Measurements from ENCODE around the gene HOXC12.

Gene HOXC12

DNA sequence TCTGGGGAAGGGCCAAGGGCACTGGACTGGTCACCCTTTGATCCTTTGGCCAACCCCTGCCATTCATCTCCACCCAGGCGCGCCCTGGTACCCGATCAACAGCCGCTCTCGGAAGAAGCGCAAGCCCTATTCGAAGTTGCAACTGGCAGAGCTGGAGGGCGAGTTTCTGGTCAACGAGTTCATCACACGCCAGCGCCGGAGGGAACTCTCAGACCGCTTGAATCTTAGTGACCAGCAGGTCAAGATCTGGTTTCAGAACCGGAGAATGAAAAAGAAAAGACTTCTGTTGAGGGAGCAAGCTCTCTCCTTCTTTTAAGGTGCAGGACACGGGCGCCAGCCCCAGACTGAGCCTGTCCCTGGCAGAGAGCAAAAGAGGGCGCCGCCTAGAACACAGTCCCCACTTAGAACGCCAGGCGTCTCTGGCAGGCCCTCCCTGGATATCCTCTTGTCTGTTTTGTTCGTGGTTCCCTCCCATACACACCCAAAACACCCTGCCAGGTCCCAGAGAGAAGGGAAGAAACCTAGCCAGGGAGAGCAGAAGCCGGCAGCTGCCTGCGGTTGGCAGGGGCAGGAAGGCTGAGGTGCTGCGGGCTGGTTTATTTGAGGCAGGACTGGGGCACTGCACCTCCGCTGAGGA is 1.7 kb downstream of the HOXC12 start:
- no peak for DNase-seq (ENCODE audit: low read depth)

GRCh38 chr12:53956914-53957536 is 2.3 kb downstream of the HOXC12 start:
- DNase-seq (ENCODE audit: low read depth) = no peak

DNA sequence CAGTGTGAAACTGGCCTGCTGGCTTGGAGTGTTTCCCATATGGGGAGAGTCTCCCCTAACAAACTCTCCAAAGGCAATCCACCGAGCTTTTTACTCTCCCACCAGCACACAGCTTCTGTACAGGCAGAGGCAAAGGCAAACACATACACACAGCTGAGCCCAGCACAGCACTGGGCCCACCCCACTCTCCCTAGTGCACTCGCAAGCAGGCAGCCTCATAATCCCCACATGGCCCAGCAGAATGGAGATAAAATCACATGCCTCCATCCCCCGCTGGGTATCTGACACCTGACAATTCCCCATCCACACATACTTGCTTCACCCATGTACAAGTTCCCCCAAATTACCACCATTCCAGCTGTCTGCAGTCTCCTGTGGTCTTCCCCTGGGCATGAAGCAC is 3.4 kb downstream of the HOXC12 start:
- DNase-seq (ENCODE audit: low read depth) = no peak

DNA sequence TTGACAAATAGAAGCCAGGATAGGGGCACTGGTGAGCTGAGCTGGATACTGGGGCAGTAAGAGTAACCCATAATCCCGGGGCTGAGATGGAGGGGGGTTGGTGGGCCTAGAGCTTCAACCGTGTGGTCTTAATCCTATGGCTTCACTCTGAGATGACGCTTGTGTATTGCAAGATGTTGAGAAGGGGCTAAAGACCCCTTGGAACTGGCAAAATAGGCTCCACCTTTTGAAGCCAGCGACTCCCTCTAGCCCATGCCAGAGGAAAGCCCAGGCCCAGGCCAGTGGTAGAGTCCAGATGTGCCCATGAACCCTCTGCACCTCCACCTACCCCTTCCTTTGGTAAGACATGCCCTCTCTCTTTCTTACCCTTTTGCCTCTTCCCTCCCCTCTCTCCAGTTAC is 4.6 kb downstream of the HOXC12 start:
- no peak for DNase-seq (ENCODE audit: low read depth)

GRCh38 chr12:53960187-53961024 is 5.7 kb downstream of the HOXC12 start:
- no peak for DNase-seq (ENCODE audit: low read depth)

DNA sequence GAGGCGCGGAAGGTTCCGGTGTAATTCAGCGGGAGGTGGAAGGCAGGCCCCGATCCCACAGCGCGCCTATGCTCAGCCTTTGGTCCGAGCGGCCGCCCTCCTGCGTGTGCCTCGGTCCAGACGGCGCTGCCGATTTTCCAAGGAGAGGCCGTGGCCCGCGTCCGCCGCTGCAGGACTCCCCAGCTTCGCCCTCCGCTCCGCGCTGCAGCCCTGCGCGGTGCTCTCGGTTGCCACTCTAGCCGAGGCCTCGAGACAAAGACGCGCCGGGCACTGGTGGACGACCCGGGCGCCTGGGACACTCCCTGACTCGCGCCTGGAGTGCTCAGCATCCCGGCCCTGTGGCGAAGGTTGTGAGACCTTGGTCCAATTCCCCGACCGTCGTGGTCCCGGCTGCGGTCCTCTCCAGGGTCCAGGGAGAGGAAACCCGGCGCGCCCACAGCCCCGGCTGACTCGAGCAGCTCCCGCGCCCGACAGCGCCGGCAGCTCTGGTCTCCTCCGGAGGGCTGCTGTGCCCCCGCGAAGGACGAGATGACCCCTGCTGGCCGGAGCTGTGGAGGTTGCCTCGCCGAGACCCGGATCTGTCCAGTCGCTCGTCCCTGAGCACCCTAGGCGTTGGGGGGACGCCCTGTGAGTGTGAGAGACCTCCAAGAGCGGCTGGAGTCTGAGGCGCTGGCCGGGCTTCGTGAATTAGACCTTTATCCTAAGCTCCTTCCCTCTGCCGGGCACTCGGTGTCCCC is 6.5 kb downstream of the HOXC12 start:
- no peak for DNase-seq (ENCODE audit: low read depth)

DNA sequence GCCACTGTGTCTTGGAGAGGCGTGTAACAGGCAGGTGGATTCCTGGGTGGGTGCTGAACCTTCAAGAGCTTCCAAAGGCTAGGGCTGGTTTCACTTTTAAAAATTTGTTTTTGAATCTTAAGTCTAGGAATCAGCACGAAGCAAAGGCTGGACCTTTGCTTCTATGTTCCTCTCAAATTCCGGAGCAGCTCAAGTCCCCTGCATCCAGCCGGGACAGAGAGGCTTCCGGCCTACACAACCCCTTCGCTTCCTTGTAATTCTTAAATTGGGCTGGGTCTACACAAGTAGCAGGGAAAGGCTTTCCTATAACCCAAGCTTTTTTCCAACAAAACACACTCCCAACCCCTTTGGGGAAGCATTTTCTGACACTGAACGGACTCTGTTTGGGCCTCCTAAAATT is 8.3 kb downstream of the HOXC12 start:
- no peak for DNase-seq (ENCODE audit: low read depth)

- no peak for DNase-seq (ENCODE audit: low read depth)
Measured at GRCh38 chr12:53963434-53964314, 9.0 kb downstream of the HOXC12 start.

- DNase-seq (ENCODE audit: low read depth) = no peak
Measured at GRCh38 chr12:53964315-53964713, 9.6 kb downstream of the HOXC12 start.

- DNase-seq (ENCODE audit: low read depth) = no peak
Measured at GRCh38 chr12:53965281-53966084, 10.8 kb downstream of the HOXC12 start.

- DNase-seq (ENCODE audit: low read depth) = no peak
Measured at GRCh38 chr12:53966085-53966384, 11.3 kb downstream of the HOXC12 start.

DNA sequence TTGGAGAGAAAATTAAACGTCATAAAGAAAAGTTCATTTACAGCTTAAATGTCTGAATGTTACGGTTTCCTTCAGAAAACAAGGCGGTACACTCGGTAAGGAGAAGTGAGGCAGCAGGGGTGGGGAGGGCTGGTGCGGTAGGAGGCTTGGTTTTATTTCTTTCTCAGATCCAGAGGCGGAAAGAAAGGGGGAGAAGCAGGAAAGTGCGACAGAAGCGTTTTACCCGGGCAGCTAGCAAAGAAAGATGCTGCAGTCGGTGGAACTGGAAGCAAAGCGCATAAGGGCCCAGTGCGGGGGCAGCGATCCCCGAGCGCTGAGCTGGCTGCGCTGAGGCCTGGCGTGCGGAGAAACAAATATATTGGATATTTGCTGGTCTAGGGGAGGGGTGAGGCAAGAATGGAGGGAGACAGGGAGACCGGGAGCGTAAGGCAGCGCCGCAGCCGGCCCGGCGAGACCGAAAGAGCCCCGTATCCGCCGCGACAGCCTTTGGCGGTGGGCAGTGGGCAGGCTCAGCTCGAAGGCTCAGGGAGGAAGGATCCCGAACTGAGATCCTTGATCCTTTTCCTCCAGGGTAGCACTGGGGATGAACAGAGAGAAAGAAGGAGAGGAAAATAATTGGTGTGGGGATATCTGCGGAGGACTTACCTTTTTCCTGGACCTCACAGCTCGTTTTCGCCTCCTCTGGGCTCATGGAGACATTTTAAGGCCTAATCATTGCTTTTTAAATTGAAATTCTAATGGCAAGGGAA is 11.9 kb downstream of the HOXC12 start:
- DNase-seq (ENCODE audit: low read depth) = no peak

- no peak for DNase-seq (ENCODE audit: low read depth)
Measured at GRCh38 chr12:53967421-53967925, 12.8 kb downstream of the HOXC12 start.

DNA sequence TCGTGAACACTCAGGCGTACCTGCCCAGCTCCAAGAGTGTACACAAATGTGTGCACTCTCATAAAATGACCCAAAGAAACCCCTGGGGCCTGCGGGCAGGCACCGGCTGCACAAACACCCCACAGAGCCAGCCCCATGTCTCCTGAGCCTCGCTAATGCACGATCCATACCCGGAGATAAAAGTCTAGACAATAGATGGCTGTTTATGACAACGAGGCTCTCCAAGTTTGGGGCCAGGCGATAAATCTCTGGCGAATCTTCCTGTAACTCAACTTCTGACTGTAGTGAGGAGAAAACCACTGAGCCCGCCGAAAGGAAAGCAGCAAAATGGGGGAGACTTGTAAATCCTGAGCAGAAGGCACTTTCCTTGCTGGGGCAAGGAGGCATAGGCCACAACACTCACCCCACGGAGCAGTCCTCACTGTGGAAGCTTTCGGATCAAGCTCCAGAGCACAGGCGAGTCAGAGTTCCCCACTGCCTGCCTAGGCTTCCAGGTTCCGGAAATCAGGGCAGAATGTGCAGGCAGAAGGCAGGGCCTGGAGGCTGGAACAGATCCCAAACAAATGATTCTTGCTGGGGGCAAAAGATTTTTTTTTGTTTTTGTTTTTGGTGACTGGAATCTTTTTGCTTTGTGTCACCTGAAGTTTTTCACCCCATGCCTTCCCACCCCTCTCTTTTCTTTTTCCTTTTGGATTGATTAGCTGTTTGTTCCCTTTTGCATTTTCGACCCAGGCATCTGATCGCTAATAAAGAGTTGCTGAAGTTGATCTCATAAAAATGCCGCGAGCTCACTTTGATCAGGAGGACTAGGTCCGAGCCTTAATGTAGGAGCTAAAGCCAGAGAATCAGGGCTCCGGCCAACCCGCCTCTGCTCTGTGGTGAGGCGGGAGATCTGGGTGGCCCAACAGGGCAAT is 13.8 kb downstream of the HOXC12 start:
- DNase-seq (ENCODE audit: low read depth) = no peak

DNA sequence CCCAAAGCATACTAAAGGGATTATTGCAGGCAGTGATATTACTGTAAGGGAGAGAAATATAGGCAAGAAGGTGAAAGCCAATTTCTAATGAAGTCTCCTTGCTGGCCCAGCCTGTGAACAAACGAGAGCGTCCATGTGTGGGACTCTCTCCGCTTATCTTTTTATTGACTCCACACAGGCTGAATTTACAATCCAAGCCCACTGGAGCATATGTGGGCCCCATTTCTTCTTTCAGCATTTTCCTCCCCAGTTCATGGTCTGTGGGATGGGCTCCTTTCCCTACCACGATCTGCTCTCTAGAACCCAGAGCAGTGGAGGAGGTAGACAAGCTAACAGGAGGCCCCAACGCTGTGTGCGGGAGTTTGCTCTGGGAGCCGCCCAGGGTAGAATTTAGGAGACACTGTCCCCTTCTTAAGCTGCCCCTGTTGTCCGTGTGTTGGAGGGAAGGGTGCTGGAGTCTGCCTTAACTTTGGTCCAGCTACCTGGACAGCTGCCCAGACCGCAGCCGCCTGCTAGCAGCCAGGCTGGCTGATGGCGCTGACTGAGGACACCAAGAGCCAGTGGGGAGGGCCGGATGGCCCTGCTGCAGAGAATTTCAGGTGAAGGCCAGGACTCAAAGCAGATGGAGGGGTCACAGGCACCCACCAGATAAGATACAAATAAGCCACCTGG is 15.0 kb downstream of the HOXC12 start:
- DNase-seq (ENCODE audit: low read depth) = no peak

- DNase-seq (ENCODE audit: low read depth) = no peak
Measured at GRCh38 chr12:53970451-53970850, 15.7 kb downstream of the HOXC12 start.

- DNase-seq (ENCODE audit: low read depth) = no peak
Measured at GRCh38 chr12:53971129-53971528, 16.4 kb downstream of the HOXC12 start.

GRCh38 chr12:53971686-53972085 is 17.0 kb downstream of the HOXC12 start:
- no peak for DNase-seq (ENCODE audit: low read depth)

Data from activated T-cell treated with anti-CD3 and anti-CD28 coated beads for 24 hours (primary cell).